ENCODE data around the gene RUSC1.

RUSC1 gene

DNA sequence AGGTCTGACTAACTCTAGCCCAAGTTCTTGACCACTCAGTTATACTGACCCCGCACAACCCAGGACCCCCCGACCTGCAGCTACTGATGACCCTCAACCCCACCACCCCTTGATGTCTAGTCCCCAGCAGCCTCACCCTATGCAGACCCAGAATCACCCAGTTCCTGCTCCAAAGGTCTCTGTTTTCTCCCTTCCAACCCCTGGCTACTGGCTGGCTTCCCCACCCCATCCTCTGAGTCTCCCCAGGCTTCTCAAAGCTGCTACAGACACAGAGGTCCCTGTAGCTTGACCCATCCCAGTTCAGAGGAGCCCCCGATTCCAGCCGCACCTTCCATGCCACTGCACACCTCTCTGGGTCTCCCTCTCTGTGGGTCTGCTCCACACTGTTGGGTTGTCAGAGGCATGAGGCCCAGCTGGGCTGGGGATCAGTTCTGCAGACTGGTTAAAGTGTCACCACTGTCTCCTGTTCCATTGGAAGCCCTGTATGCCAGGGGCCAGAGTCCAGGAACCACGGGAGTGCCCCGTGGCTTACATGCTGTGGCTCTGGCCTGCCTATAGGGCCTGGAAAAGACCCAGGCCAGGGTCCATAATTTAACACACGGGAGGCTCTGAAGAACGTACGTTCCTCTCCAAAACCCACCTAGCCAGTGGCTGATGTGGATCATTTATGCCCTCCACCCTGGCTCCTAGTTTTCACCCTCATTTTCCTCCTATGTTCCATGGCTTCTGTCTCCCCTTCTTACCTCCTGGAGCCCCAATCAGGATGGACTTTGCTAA, 20.0 kb upstream of the RUSC1 start:
- TF ChIP-seq, protein P1, sequence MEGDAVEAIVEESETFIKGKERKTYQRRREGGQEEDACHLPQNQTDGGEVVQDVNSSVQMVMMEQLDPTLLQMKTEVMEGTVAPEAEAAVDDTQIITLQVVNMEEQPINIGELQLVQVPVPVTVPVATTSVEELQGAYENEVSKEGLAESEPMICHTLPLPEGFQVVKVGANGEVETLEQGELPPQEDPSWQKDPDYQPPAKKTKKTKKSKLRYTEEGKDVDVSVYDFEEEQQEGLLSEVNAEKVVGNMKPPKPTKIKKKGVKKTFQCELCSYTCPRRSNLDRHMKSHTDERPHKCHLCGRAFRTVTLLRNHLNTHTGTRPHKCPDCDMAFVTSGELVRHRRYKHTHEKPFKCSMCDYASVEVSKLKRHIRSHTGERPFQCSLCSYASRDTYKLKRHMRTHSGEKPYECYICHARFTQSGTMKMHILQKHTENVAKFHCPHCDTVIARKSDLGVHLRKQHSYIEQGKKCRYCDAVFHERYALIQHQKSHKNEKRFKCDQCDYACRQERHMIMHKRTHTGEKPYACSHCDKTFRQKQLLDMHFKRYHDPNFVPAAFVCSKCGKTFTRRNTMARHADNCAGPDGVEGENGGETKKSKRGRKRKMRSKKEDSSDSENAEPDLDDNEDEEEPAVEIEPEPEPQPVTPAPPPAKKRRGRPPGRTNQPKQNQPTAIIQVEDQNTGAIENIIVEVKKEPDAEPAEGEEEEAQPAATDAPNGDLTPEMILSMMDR (IDR thresholded peaks at IDR 0.05): no peak

GRCh38 chr1:155301342-155301841, 19.3 kb upstream of the RUSC1 start, which contains the start of gene PKLR:
PKLR (minus strand) TSS chr1:155301438; CDS start chr1:155301395, 43 bp downstream.
- TF ChIP-seq, protein P1 (IDR thresholded peaks at IDR 0.05): no peak

GRCh38 chr1:155304558-155305063, 16.1 kb upstream of the RUSC1 start:
- TF ChIP-seq, protein P1 (IDR thresholded peaks at IDR 0.05): no peak

DNA sequence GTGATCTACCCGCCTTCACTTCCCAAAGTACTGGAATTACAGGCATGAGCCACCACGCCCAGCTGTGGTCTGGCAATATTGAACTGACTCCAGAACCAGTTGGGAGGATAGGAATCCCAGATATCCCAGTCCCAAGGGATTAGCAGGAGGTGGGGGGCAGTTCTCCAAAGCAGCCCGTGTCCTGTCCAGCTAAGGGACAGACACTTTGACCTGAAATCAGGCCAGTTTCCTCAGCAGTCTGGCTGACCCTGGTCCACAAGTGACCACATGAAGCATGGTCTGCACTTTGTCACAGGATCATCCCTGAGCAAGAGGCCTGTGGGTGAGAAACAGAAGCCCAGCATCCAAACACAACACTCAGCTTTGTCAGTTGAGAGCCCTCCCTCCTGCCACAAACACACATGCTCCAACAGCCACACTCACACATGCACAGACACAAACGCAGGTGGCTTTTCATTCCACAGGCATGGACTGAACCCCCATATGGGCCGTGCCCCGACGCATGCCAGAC, 14.8 kb upstream of the RUSC1 start:
- TF ChIP-seq, protein P1 (IDR thresholded peaks at IDR 0.05): no peak

DNA sequence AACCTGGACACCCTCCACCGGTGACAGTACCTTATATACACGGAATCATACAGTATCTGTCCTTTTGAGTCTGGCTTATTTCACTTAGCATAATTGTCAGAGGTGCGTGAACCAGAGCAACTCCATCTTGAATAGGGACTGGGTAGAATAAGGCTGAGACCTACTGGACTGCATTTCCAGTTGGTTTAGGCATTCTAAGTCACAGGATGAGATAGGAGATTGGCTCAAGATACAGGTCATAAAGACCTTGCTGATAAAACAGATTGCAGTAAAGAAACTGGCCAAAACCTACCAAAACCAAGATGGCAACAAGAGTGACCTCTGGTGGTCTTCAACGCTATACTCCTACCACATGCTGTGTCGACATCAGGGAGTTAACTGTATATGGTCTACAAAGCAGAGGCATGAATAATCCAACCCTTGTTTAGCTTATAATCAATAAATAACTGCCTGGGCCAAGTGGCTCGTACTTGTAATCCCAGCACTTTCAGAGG, 13.4 kb upstream of the RUSC1 start:
- TF ChIP-seq, protein P1 (IDR thresholded peaks at IDR 0.05): no peak

DNA sequence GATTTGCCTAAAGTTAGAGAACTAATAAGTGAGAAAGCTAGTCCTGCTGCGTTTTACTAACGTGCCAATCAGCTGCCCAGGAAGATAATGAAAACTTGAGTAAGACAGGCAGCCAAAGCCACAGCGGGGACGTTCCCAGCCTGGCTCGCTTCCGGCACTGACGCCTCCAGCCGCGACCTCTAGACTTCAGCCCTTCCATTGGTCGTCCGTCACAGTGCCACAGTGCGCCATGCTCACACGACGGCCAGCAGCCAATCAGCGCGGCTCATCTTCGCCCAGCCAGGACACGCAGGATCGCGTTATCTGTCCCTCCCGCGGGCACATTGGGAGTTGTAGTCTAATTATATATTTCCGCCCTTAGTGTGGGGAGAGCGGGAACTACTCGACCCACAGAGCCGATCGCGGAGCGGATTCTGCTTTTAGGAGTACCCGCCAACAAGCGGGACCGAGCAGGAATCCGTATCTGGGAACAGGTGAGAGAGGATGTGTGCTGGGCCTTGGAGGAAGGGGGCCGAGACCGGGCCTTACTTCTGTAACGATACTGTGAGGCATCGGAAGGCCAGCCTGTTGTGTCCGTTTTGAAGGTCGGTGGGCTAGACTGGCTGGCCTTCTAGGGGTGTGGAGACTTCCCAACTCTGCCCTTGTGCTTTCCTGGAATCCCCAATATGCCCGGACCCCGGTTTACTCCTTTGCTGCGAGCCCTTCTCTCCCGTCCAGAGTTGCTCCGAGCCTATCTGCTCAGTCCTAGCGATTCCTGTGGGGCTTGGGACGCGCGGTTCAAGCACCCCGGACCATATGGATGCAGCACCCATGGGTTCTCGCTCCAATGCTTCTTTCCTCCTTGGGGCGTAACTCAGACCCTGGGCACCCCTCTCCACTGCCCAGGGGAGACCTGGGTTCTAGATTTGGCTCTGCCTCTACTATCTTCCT, 11.9 kb upstream of the RUSC1 start, which contains the start of gene FDPS:
Gene FDPS (plus strand): TSS at position 374 of the 930 bp plus-strand sequence. CDS start 924 bp downstream, outside the sequence.
- TF ChIP-seq, protein P1 (IDR thresholded peaks at IDR 0.05): no peak
